Common myeloid progenitor, CD34-positive (primary cell): ENCODE measurements around the gene ERC2.

Experiments used
- CTCF ChIA-PET: fragments of 350-600 bp; sonication (Branson Sonifier 250); formaldehyde crosslinking; loops from one replicate; lab custom pipeline; 2021; ENCODE audit warnings: antibody characterized with exemption; lab: Charles Lee
- POLR2A ChIA-PET: fragments of 350-600 bp; sonication (Branson Sonifier 250); formaldehyde crosslinking; loops from one replicate; lab custom pipeline; 2021; ENCODE audit warnings: antibody characterized with exemption; lab: Charles Lee
- DNase-seq, 3 donors: peaks; one replicate each; pipeline versions ENCODE4 v3.0.0 to v3.0.0-alpha.2; 2013
- H3K27ac ChIP-seq, 2 experiments: 1 replicate in 1 of 2; 2 replicates in 1 of 2; pipeline ENCODE4 v1.7.0; 2013; ENCODE audit warnings: inconsistent platforms in 2 of 2, low read length in 2 of 2, mild to moderate bottlenecking in 2 of 2, low read depth in 1 of 2, moderate library complexity in 1 of 2; ENCODE audit not compliant: severe bottlenecking in 2 of 2, insufficient read depth in 1 of 2, poor library complexity in 1 of 2
- H3K27me3 ChIP-seq, 5 experiments: replicated peaks in 2 of 5; 1 replicate in 3 of 5; 2 replicates in 2 of 5; pipeline versions ENCODE4 v1.6.1 to v1.7.0; 2013; ENCODE audit warnings: low read length in 4 of 5, mild to moderate bottlenecking in 2 of 5, moderate library complexity in 2 of 5, inconsistent platforms in 1 of 5; ENCODE audit not compliant: insufficient read depth in 5 of 5, control insufficient read depth in 4 of 5
- H3K36me3 ChIP-seq, 4 experiments: 1 replicate in 2 of 4; 2 replicates in 2 of 4; pipeline versions ENCODE4 v1.6.1 to v1.7.0; 2013; ENCODE audit warnings: low read length in 3 of 4, control low read depth in 1 of 4, mild to moderate bottlenecking in 1 of 4; ENCODE audit not compliant: control insufficient read depth in 4 of 4, insufficient read depth in 4 of 4
- H3K4me1 ChIP-seq, 4 experiments: 1 replicate in 3 of 4; 2 replicates in 1 of 4; pipeline versions ENCODE4 v1.6.1 to v1.7.1; 2013; ENCODE audit warnings: low read length in 3 of 4, mild to moderate bottlenecking in 3 of 4, control low read depth in 1 of 4, inconsistent platforms in 1 of 4, moderate library complexity in 1 of 4; ENCODE audit not compliant: control insufficient read depth in 4 of 4, insufficient read depth in 4 of 4; ENCODE audit errors: control extremely low read depth in 1 of 4
- H3K4me3 ChIP-seq, 7 experiments: 1 replicate in 4 of 7; 2 replicates in 3 of 7; pipeline versions ENCODE4 v1.5.1 to v1.7.0; 2013; ENCODE audit warnings: mild to moderate bottlenecking in 7 of 7, low read length in 6 of 7, moderate library complexity in 6 of 7, inconsistent platforms in 2 of 7, low read depth in 2 of 7, control low read depth in 1 of 7; ENCODE audit not compliant: insufficient read depth in 4 of 7, control insufficient read depth in 1 of 7; ENCODE audit errors: extremely low read depth in 1 of 7
- H3K9me3 ChIP-seq, 5 experiments: 1 replicate in 4 of 5; 2 replicates in 1 of 5; pipeline versions ENCODE4 v1.6.1 to v1.7.1; 2013; ENCODE audit warnings: low read length in 4 of 5, mild to moderate bottlenecking in 2 of 5, inconsistent platforms in 1 of 5, low read depth in 1 of 5, moderate library complexity in 1 of 5; ENCODE audit not compliant: control insufficient read depth in 4 of 5, insufficient read depth in 2 of 5; ENCODE audit errors: control extremely low read depth in 1 of 5
- WGBS: methylation state at CpG from one replicate; pipeline ENCODE4 v1.1.5; 2013; ENCODE audit not compliant: insufficient coverage; 5-methylcytosine and 5-hydroxymethylcytosine counted together

Gene ERC2

DNA sequence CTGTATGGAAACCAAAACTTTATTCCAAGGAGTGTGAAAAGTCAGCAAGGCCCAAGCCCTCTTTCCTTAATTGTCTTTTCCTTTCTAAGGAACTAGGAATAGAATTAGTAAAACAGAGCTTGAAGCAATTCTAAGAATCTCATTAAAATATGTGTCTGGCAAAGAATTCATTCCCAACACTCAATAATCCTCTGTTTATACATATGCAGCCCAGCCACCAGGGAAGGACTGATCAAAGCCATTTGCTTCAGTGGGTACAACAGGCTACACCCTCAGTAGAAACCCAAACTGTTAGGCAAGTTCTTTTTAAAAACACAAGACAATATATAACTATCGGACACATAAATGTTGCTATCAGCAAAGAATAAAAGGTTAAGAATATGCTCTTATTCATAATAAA is 266.9 kb downstream of the ERC2 start:
- Histone ChIP-seq H3K27ac (no peak overlapping the region), H3K4me1 (no peaks in the 10 kb centered on the region), H3K4me3 (no peak overlapping the region), H3K36me3 (no peaks in the 10 kb centered on the region), H3K27me3 (no peaks in the 10 kb centered on the region), H3K9me3 (no peaks in the 10 kb centered on the region)
- CTCF ChIA-PET: no interaction called here
- no peak for DNase-seq
- POLR2A ChIA-PET: no interaction called here
- WGBS: no CpG with 5 or more reads among the region's 1 CpG

- Histone ChIP-seq H3K27me3 (no peaks in the 10 kb centered on the region), H3K4me3 (no peak overlapping the region), H3K36me3 (no peaks in the 10 kb centered on the region), H3K27ac (no peak overlapping the region), H3K9me3 (no peaks in the 10 kb centered on the region), H3K4me1 (no peaks in the 10 kb centered on the region)
- no peak for DNase-seq
- POLR2A ChIA-PET: no interaction called here
- CTCF ChIA-PET: interaction anchor here (0.6 kb wide), 1 partner anchor 27 kb away, joined by 3 read pairs; no protein-coding TSS in a partner anchor
These were observed 268.0 kb downstream of the ERC2 start for GRCh38 chr3:56200251-56200650.

DNA sequence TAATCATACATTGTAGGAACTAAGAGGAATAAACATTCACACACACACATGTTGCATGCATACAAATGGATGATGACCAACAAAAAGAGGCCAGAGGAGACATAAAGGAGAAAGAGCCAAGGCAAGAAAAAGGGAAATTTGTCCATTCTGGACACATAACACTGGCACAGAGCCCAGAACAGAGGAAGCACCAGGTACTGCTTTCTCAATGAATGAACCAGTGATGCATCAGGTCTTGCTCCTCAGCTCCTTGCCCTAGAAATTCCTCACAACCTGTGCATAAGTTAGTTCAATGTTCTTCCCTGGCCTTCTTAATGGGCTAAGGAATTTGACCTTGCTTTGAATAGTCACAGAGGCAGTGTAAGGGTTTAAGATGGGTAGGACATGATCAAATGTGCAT is 270.3 kb downstream of the ERC2 start:
- CTCF ChIA-PET: no interaction called here
- no peaks in the 10 kb centered on the region for H3K27me3 ChIP-seq

GRCh38 chr3:56197259-56197965 is 270.9 kb downstream of the ERC2 start:
- H3K4me3 ChIP-seq: no peak overlapping the region
- no peaks in the 10 kb centered on the region for H3K36me3 ChIP-seq
- CTCF ChIA-PET: no interaction called here
- H3K27me3 ChIP-seq: no peaks in the 10 kb centered on the region
- DNase-seq: no peak
- POLR2A ChIA-PET: no interaction called here
- no CpG with 5 or more reads among the region's 3 CpGs for WGBS
- no peaks in the 10 kb centered on the region for H3K4me1 ChIP-seq
- H3K9me3 ChIP-seq: no peaks in the 10 kb centered on the region
- no peak overlapping the region for H3K27ac ChIP-seq

More for the DNA sequence above, 270.3 kb downstream of the ERC2 start:
- H3K27ac ChIP-seq: no peak overlapping the region
- H3K4me1 ChIP-seq: no peaks in the 10 kb centered on the region
- H3K9me3 ChIP-seq: no peaks in the 10 kb centered on the region
- POLR2A ChIA-PET: no interaction called here
- H3K36me3 ChIP-seq: no peaks in the 10 kb centered on the region
- no peak for DNase-seq
- no peak overlapping the region for H3K4me3 ChIP-seq

DNA sequence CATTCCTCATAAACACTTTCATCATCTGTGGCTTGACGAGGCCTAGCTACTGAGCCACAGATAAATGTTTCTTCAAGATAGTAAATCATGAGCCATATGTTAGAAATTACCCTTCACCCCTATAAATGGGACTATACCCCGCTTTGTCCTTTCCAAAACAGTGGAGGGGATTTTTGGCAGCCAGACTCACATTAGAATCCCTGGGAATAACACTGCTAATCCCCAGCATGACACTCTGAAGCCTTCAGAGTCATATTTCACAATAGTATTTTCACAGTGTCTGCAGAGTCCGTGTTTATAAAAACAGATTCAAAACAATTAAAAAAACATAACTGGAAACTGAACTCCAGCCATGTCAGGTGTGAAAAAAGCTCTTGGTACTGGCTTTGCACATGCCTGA is 271.6 kb downstream of the ERC2 start:
- Histone ChIP-seq H3K27me3 (no peaks in the 10 kb centered on the region), H3K9me3 (no peaks in the 10 kb centered on the region), H3K4me1 (no peaks in the 10 kb centered on the region), H3K27ac (no peak overlapping the region), H3K4me3 (no peak overlapping the region), H3K36me3 (no peaks in the 10 kb centered on the region)
- ChIA-PET POLR2A (no interaction called here), CTCF (no interaction called here)
- no peak for DNase-seq
- WGBS: 100% methylated on average over 1 of the region's 3 CpGs

GRCh38 chr3:56193519-56193918 is 274.7 kb downstream of the ERC2 start:
- WGBS: 100% methylated on average over 2 of the region's 3 CpGs
- Histone ChIP-seq H3K27me3 (no peaks in the 10 kb centered on the region), H3K27ac (no peak overlapping the region), H3K4me1 (no peaks in the 10 kb centered on the region), H3K4me3 (no peak overlapping the region), H3K36me3 (no peaks in the 10 kb centered on the region), H3K9me3 (no peaks in the 10 kb centered on the region)
- ChIA-PET CTCF (no interaction called here), POLR2A (interaction anchor here (0.6 kb wide), 1 partner anchor 299 kb away, joined by 3 read pairs; no protein-coding TSS in a partner anchor)
- DNase-seq: no peak

DNA sequence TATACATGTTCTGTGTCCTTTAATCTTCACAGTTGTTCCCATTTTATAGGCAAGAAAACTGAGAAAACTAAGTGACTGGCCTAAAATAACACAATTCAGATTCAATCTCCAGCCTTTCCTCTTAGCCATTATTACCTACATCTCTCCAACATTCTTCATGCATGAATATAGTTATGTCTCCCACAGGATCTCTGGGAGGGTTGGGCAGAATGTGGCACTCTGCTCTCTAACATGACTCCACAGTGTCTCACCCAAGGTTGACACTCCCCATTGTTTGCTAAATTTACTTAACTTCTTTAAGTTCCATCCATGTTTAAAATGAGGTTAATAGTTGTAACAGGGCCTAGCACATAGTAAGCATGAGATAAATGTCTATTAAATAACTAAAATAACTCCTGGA is 276.3 kb downstream of the ERC2 start:
- no peaks in the 10 kb centered on the region for H3K9me3 ChIP-seq
- CTCF ChIA-PET: no interaction called here
- no peak overlapping the region for H3K27ac ChIP-seq
- POLR2A ChIA-PET: no interaction called here
- H3K27me3 ChIP-seq: no peaks in the 10 kb centered on the region
- H3K4me1 ChIP-seq: no peaks in the 10 kb centered on the region
- no peak overlapping the region for H3K4me3 ChIP-seq
- DNase-seq: no peak
- no peaks in the 10 kb centered on the region for H3K36me3 ChIP-seq
